Large intestine (tissue), 3 donors: ENCODE results near the gene GPR151. TPM values are rescaled to one million over a fixed set of nuclear protein-coding genes. Genes with fewer than 3 reads are reported as not detected.

ENCODE experiments used
- DNase-seq, 2 donors: peaks; one replicate each; pipeline versions ENCODE4 v3.0.0 to v3.0.0-alpha.2; 2013
- H3K27ac ChIP-seq: one replicate; pipeline ENCODE4 v1.5.1; 2013; ENCODE audit warnings: low read length
- H3K27me3 ChIP-seq: 2 replicates; pipeline ENCODE4 v1.6.1; 2013; ENCODE audit warnings: low read length; ENCODE audit not compliant: control insufficient read depth, insufficient read depth
- H3K36me3 ChIP-seq: 2 replicates; pipeline ENCODE4 v1.6.1; 2013; ENCODE audit warnings: low read length; ENCODE audit not compliant: control insufficient read depth, insufficient read depth
- H3K4me1 ChIP-seq: one replicate; pipeline ENCODE4 v1.6.1; 2013; ENCODE audit warnings: low read length; ENCODE audit not compliant: control insufficient read depth, insufficient read depth
- H3K4me3 ChIP-seq: one replicate; pipeline ENCODE4 v1.5.1; 2013; ENCODE audit warnings: low read length
- H3K9me3 ChIP-seq: one replicate; pipeline ENCODE4 v1.6.1; 2013; ENCODE audit warnings: mild to moderate bottlenecking, low read depth, low read length, moderate library complexity; ENCODE audit not compliant: control insufficient read depth
- WGBS: methylation state at CpG from one replicate; pipeline ENCODE4 v1.1.5; 2013; ENCODE audit warnings: low lambda C conversion rate; ENCODE audit not compliant: insufficient coverage; 5-methylcytosine and 5-hydroxymethylcytosine counted together
- polyA plus RNA-seq: library from polyadenylated mRNA; unstranded; fragments of 120-200 nt; gene quantifications from one replicate; pipeline ENCODE4 v1.2.1, GENCODE V29; 2013

The GPR151 gene
- polyA plus RNA-seq, 1 donor, result 0.04 TPM

GRCh38 chr5:146521403-146522106, 5.6 kb upstream of the GPR151 start:
- Histone ChIP-seq H3K4me1 (peaks cover 2% of the 10 kb centered on the region), H3K36me3 (no peaks in the 10 kb centered on the region), H3K27me3 (peaks cover 5% of the 10 kb centered on the region), H3K9me3 (no peaks in the 10 kb centered on the region), H3K27ac (no peak overlapping the region), H3K4me3 (no peak overlapping the region)
- no peak for DNase-seq
- 71% methylated on average over 1 of the region's 8 CpGs for WGBS

GRCh38 chr5:146520731-146521130, 4.7 kb upstream of the GPR151 start:
- Histone ChIP-seq H3K9me3 (no peaks in the 10 kb centered on the region), H3K27ac (no peak overlapping the region), H3K27me3 (peaks cover 3% of the 10 kb centered on the region), H3K4me1 (peaks cover 2% of the 10 kb centered on the region), H3K4me3 (no peak overlapping the region), H3K36me3 (no peaks in the 10 kb centered on the region)
- DNase-seq, result peak; percentile 8 to 52
- WGBS, result no CpG with 5 or more reads among the region's 2 CpGs

GRCh38 chr5:146519554-146519953, 3.6 kb upstream of the GPR151 start:
- DNase-seq, result no peak
- H3K9me3 ChIP-seq, result no peaks in the 10 kb centered on the region
- no CpG with 5 or more reads among the region's 2 CpGs for WGBS
- no peaks in the 10 kb centered on the region for H3K36me3 ChIP-seq
- H3K27ac ChIP-seq, result no peak overlapping the region
- H3K27me3 ChIP-seq, result peaks cover 3% of the 10 kb centered on the region
- H3K4me1 ChIP-seq, result peaks cover 2% of the 10 kb centered on the region
- H3K4me3 ChIP-seq, result no peak overlapping the region

GRCh38 chr5:146515473-146516150, 378 bp downstream of the GPR151 start:
- Histone ChIP-seq H3K27ac (no peak overlapping the region), H3K4me1 (peaks cover 2% of the 10 kb centered on the region), H3K36me3 (peaks cover 6% of the 10 kb centered on the region), H3K9me3 (no peaks in the 10 kb centered on the region), H3K27me3 (no peaks in the 10 kb centered on the region), H3K4me3 (no peak overlapping the region)
- no peak for DNase-seq
- WGBS, result 100% methylated on average over 2 of the region's 10 CpGs

- Histone ChIP-seq H3K27me3 (no peaks in the 10 kb centered on the region), H3K4me3 (no peak overlapping the region), H3K9me3 (no peaks in the 10 kb centered on the region), H3K36me3 (peaks cover 16% of the 10 kb centered on the region), H3K4me1 (no peaks in the 10 kb centered on the region), H3K27ac (no peak overlapping the region)
- WGBS, result no CpG with 5 or more reads among the region's 1 CpG
- no peak for DNase-seq
Measured at GRCh38 chr5:146514575-146514974, 1.4 kb downstream of the GPR151 start.

- no peaks in the 10 kb centered on the region for H3K9me3 ChIP-seq
- H3K36me3 ChIP-seq, result peaks cover 21% of the 10 kb centered on the region
- 94% methylated on average over 2 of the region's 2 CpGs for WGBS
- H3K27ac ChIP-seq, result no peak overlapping the region
- no peak for DNase-seq
- H3K4me3 ChIP-seq, result no peak overlapping the region
- no peaks in the 10 kb centered on the region for H3K4me1 ChIP-seq
- no peaks in the 10 kb centered on the region for H3K27me3 ChIP-seq
Measured at GRCh38 chr5:146513462-146513861, 2.5 kb downstream of the GPR151 start.

- H3K4me3 ChIP-seq, result no peak overlapping the region
- no peak for DNase-seq
- peaks cover 39% of the 10 kb centered on the region for H3K36me3 ChIP-seq
- no peak overlapping the region for H3K27ac ChIP-seq
- H3K4me1 ChIP-seq, result no peaks in the 10 kb centered on the region
- WGBS, result 93% methylated on average over 5 of the region's 9 CpGs
- H3K27me3 ChIP-seq, result no peaks in the 10 kb centered on the region
- H3K9me3 ChIP-seq, result no peaks in the 10 kb centered on the region
Measured at GRCh38 chr5:146510559-146511125, 5.3 kb downstream of the GPR151 start.

- H3K9me3 ChIP-seq, result no peaks in the 10 kb centered on the region
- peaks cover 59% of the 10 kb centered on the region for H3K36me3 ChIP-seq
- no peak overlapping the region for H3K27ac ChIP-seq
- DNase-seq, result no peak
- 70% methylated on average over 2 of the region's 5 CpGs for WGBS
- no peaks in the 10 kb centered on the region for H3K4me1 ChIP-seq
- H3K27me3 ChIP-seq, result no peaks in the 10 kb centered on the region
- no peak overlapping the region for H3K4me3 ChIP-seq
Measured at GRCh38 chr5:146507428-146507827, 8.6 kb downstream of the GPR151 start.

- Histone ChIP-seq H3K27me3 (no peaks in the 10 kb centered on the region), H3K4me1 (no peaks in the 10 kb centered on the region), H3K36me3 (peaks cover 27% of the 10 kb centered on the region), H3K4me3 (no peak overlapping the region), H3K27ac (no peak overlapping the region), H3K9me3 (no peaks in the 10 kb centered on the region)
- 100% methylated on average over 2 of the region's 4 CpGs for WGBS
- DNase-seq, result no peak
Measured at GRCh38 chr5:146499680-146500079, 16.3 kb downstream of the GPR151 start.

- Histone ChIP-seq H3K4me1 (no peaks in the 10 kb centered on the region), H3K36me3 (peaks cover 28% of the 10 kb centered on the region), H3K4me3 (no peak overlapping the region), H3K9me3 (no peaks in the 10 kb centered on the region), H3K27ac (no peak overlapping the region), H3K27me3 (no peaks in the 10 kb centered on the region)
- DNase-seq, result no peak
- WGBS, result 80% methylated on average over 1 of the region's 2 CpGs
Measured at GRCh38 chr5:146494656-146495055, 21.3 kb downstream of the GPR151 start.
